Activated CD4-positive, alpha-beta T cell treated with anti-CD3 and anti-CD28 coated beads for 24 hours (primary cell): ENCODE measurements around the gene SLC25A51.
"Not testable (repeated sequence)": the region's sequence is repeated elsewhere in the genome, so short reads cannot be mapped to it uniquely, and the experiment has no call there.

Source experiments
- DNase-seq, 2 donors: peaks; one replicate each; pipeline ENCODE4 v3.0.0-alpha.2; 2020; ENCODE audit warnings: low read depth in 2 of 2

SLC25A51 gene

GRCh38 chr9:37904445-37905130 lies 661 bp upstream of the SLC25A51 start:
- DNase-seq: no peak

GRCh38 chr9:37902796-37903646 lies 906 bp downstream of the SLC25A51 start:
- no peak for DNase-seq

- DNase-seq: no peak
Observed at GRCh38 chr9:37902131-37902530, 1.8 kb downstream of the SLC25A51 start.

- DNase-seq: no peak
Observed at GRCh38 chr9:37899041-37899440, 4.9 kb downstream of the SLC25A51 start.

GRCh38 chr9:37897665-37898064 lies 6.3 kb downstream of the SLC25A51 start:
- no peak for DNase-seq

- no peak for DNase-seq
Observed at GRCh38 chr9:37892063-37892462, 11.9 kb downstream of the SLC25A51 start.

- not testable (repeated sequence) for DNase-seq
Observed at GRCh38 chr9:37891042-37891441, 12.9 kb downstream of the SLC25A51 start.

GRCh38 chr9:37889536-37889935 lies 14.4 kb downstream of the SLC25A51 start:
- no peak for DNase-seq

- not testable (repeated sequence) for DNase-seq
Observed at GRCh38 chr9:37887977-37888583, 15.8 kb downstream of the SLC25A51 start.

GRCh38 chr9:37880916-37881479 lies 22.9 kb downstream of the SLC25A51 start:
- DNase-seq: no peak

- DNase-seq: no peak
Observed at GRCh38 chr9:37876376-37876775, 27.6 kb downstream of the SLC25A51 start.

GRCh38 chr9:37873955-37874354 lies 30.0 kb downstream of the SLC25A51 start:
- DNase-seq: no peak

GRCh38 chr9:37870799-37871176 lies 33.1 kb downstream of the SLC25A51 start:
- no peak for DNase-seq

GRCh38 chr9:37870081-37870798 lies 33.7 kb downstream of the SLC25A51 start:
- DNase-seq: no peak

GRCh38 chr9:37862530-37862929 lies 41.4 kb downstream of the SLC25A51 start:
- no peak for DNase-seq

GRCh38 chr9:37859043-37859442 lies 44.9 kb downstream of the SLC25A51 start:
- no peak for DNase-seq

GRCh38 chr9:37856551-37856950 lies 47.4 kb downstream of the SLC25A51 start:
- DNase-seq: no peak

GRCh38 chr9:37852222-37852621 lies 51.7 kb downstream of the SLC25A51 start:
- DNase-seq: no peak

GRCh38 chr9:37840560-37841194 lies 63.2 kb downstream of the SLC25A51 start:
- peak in 1 of 2 donors; percentile 6 for DNase-seq

GRCh38 chr9:37839496-37840461 lies 64.1 kb downstream of the SLC25A51 start:
- no peak for DNase-seq
